ENCODE measurements around the gene PLPP7.
"Not testable (repeated sequence)": the region's sequence is repeated elsewhere in the genome, so short reads cannot be mapped to it uniquely, and the experiment has no call there.

Gene PLPP7

GRCh38 chr9:131289301-131290035, at the start of gene PLPP7:
TSS of gene PLPP7 (plus strand) at chr9:131289723. CDS start at chr9:131289998, 275 bp downstream.
- no peak for DNase-seq (ENCODE audit: low read depth)
- no peak for TF ChIP-seq CTCF (IDR thresholded peaks at IDR 0.05; ENCODE audit: low read depth, low read length, missing control alignments)
- H3K4me3 ChIP-seq (ENCODE audit: low read depth, low read length) = no peak within 1 kb of the TSS

DNA sequence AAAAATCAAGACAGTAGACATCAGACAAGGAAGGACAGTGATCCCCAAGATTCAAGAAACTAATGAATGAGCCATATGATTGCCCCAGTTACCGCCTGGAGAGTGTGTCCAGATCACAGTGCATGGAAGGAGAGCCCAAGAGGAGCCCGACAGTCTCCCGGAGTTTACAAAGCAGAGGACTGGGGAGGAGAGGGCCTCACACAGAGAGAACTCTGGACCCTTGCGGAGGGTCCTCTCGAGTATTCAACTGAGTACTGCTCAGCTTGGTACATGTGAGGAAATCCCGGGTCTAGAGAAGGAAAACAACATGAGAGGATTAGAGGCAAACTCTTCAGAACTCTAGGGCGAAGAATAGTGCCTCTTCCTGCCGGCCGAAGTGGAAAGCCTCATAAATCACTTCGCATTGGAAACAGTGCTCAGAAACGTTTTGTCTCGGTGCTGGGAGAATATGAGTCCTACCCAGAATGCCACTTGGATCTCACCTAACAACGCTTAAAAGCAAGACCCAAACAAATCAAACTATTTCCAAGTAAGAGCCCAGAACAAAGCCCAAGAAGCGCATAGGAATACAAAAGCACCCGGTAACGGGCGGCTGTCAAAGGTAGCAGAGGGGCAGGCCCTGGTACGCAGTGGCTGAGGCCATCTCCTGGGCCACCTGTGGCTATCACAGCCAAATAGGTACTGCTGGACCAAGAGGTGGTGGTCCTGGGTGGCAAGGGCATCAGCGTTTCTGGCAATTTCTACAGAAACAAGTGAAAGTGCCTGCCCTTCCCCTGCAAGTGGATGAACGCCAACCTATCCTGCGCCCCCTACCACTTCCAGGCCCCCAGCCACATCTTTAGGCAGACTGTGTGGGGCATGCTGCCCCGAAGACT, 49.2 kb upstream of the PLPP7 start:
- no peak for DNase-seq (ENCODE audit: low read depth)
- H3K4me3 ChIP-seq (ENCODE audit: low read depth, low read length) = no peak overlapping the region
- TF ChIP-seq CTCF (IDR thresholded peaks at IDR 0.05; ENCODE audit: low read depth, low read length, missing control alignments) = no peak

DNA sequence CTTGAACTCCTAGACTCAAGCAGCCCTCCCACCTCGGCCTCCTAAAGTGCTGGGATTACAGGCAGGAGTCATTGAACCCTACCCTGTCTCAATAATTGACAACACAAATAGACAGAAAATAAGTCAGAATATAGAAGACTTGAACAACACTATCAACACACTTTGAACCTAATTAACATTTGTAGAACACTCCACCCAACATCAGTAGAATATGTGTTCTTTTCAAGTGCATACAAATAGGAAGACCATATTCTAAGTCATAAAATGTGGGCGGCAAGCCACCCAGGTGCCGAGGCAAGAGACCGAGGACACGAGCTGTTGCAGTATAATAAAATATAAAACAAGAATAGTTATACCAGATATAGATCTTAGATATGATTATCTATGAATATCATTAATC, 45.2 kb upstream of the PLPP7 start:
- H3K4me3 ChIP-seq (ENCODE audit: low read depth, low read length); DNase-seq (ENCODE audit: low read depth): not testable (repeated sequence)

DNA sequence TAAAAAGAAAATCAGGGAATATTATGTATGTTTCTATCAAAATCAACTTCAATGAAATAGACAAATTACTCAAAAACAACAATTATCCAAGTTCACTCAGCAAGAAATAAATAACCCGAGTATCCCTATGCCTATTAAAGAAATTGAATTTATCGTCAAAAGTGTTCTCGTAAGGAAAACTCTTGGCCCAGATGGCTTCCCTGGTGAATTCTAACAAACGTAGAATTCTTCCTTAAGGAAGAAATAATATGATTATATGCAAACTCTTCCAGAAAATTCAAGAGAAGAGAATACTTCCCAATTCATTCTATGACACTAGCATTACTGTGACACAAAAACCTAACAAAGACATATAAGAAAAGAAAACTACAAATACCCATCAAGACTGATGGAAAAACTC, 42.9 kb upstream of the PLPP7 start:
- no peak for TF ChIP-seq CTCF (IDR thresholded peaks at IDR 0.05; ENCODE audit: low read depth, low read length, missing control alignments)
- no peak overlapping the region for H3K4me3 ChIP-seq (ENCODE audit: low read depth, low read length)
- DNase-seq (ENCODE audit: low read depth) = no peak

DNA sequence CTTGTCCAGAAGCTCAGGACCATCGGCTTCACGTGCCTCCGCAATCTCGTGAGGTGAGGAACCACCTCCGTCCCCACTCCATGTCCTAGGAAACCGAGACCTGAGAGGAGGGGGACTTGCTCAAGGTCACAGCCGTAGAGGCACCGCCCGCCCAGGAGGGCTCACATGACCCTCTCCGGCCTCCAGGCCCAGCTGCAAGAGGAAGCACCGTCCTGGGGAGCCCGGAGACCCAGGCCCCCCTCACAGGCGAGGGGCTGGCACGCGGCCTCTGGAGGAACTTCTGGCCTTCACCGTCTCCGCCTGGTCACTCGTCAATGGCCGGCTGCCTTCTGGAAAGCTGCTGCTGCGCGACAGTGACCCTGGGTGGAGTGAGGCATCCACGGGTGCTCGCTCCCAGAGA, 37.4 kb upstream of the PLPP7 start:
- no peak for DNase-seq (ENCODE audit: low read depth)
- H3K4me3 ChIP-seq (ENCODE audit: low read depth, low read length) = peak overlapping the region; percentile 62
- TF ChIP-seq CTCF (IDR thresholded peaks at IDR 0.05; ENCODE audit: low read depth, low read length, missing control alignments) = no peak

DNA sequence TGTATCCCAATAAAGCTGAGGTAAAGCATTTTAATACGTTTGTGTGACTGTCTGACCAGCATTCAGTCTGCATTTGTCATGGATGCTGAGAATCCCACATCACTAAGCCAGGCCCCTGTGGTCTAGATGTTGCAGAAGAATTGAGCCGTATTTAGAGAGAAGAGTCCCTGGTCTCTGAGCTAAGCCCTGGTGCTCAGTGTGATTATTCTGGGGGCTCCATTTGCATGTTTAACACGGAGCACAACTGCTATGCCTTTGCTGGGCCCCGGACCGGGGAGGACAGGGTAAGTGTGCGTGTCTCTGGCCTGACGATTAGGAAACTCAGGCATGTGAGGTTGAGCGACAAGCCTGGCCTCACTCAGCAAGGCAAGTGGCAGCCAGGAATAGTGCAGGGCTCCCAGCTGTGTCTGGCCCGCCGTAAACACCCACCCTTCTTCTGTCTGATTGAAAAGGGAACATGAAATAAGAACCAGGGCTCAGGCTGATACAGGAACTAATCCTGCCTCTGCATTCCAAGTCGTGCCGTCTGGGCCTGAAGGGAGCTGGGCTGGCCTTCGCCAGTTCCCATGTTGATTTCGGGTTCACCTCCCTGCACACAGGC, 35.5 kb upstream of the PLPP7 start:
- no peak for DNase-seq (ENCODE audit: low read depth)
- TF ChIP-seq CTCF (IDR thresholded peaks at IDR 0.05; ENCODE audit: low read depth, low read length, missing control alignments) = no peak
- H3K4me3 ChIP-seq (ENCODE audit: low read depth, low read length) = no peak overlapping the region

DNA sequence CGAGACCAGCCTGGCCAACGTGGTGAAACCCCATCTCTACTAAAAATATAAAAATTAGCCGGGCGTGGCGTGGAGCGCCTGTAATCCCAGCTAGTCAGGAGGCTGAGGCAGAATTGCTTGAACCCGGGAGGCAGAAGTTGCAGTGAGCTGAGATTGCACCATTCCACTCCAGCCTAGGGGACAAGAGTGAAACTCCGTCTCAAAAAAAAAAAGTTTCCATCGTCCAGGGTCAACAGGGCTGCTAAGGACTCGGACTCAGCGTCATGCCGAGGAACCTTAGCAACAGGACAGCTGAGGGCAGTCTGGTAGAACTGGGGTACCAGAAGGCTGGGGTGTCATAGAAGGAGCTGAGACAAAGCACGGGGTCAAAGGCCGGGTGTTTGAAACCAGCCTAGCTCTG, 34.9 kb upstream of the PLPP7 start:
- TF ChIP-seq CTCF (IDR thresholded peaks at IDR 0.05; ENCODE audit: low read depth, low read length, missing control alignments) = no peak
- H3K4me3 ChIP-seq (ENCODE audit: low read depth, low read length) = no peak overlapping the region
- DNase-seq (ENCODE audit: low read depth) = no peak

All from GM12864 (cell line).